Measurements from ENCODE around the gene ZNF445.
"Not testable (repeated sequence)": the region's sequence is repeated elsewhere in the genome, so short reads cannot be mapped to it uniquely, and the experiment has no call there.

ZNF445 gene

GRCh38 chr3:44476181-44476611 lies 1.3 kb downstream of the ZNF445 start:
- peak; percentile 2 to 36 (median 31) for DNase-seq

GRCh38 chr3:44474886-44475285 lies 2.6 kb downstream of the ZNF445 start:
- DNase-seq: not testable (repeated sequence)

GRCh38 chr3:44470430-44470829 lies 7.0 kb downstream of the ZNF445 start:
- no peak for DNase-seq

GRCh38 chr3:44469914-44470313 lies 7.6 kb downstream of the ZNF445 start:
- DNase-seq: no peak

GRCh38 chr3:44468572-44469520 lies 8.6 kb downstream of the ZNF445 start:
- peak in 1 of 4 experiments; percentile 5 for DNase-seq

- DNase-seq: not testable (repeated sequence)
Observed at GRCh38 chr3:44468099-44468537, 9.4 kb downstream of the ZNF445 start.

GRCh38 chr3:44467241-44467640 lies 10.2 kb downstream of the ZNF445 start:
- DNase-seq: no peak

- DNase-seq: not testable (repeated sequence)
Observed at GRCh38 chr3:44464920-44465319, 12.6 kb downstream of the ZNF445 start.

GRCh38 chr3:44464509-44464908 lies 13.0 kb downstream of the ZNF445 start:
- DNase-seq: no peak

- not testable (repeated sequence) for DNase-seq
Observed at GRCh38 chr3:44460050-44460449, 17.4 kb downstream of the ZNF445 start.

GRCh38 chr3:44455318-44455717 lies 22.2 kb downstream of the ZNF445 start:
- no peak for DNase-seq

- no peak for DNase-seq
Observed at GRCh38 chr3:44454258-44454657, 23.2 kb downstream of the ZNF445 start.

GRCh38 chr3:44451441-44451840 lies 26.0 kb downstream of the ZNF445 start:
- DNase-seq: no peak

- DNase-seq: no peak
Observed at GRCh38 chr3:44446929-44447328, 30.5 kb downstream of the ZNF445 start.

- DNase-seq: no peak
Observed at GRCh38 chr3:44445786-44446185, 31.7 kb downstream of the ZNF445 start.

- no peak for DNase-seq
Observed at GRCh38 chr3:44444896-44445691, 32.4 kb downstream of the ZNF445 start.

- no peak for DNase-seq
Observed at GRCh38 chr3:44444437-44444836, 33.0 kb downstream of the ZNF445 start.

- no peak for DNase-seq
Observed at GRCh38 chr3:44442596-44443309, 34.7 kb downstream of the ZNF445 start.

- DNase-seq: peak; percentile 94 to 98 (median 96)
Observed at GRCh38 chr3:44439499-44440295, 37.8 kb downstream of the ZNF445 start.

- DNase-seq: no peak
Observed at GRCh38 chr3:44437800-44438199, 39.7 kb downstream of the ZNF445 start.

- DNase-seq: no peak
Observed at GRCh38 chr3:44436181-44436580, 41.3 kb downstream of the ZNF445 start.

Measured in suppressor macrophage (primary cell).